ENCODE data around the gene PCDHB16.
"Not testable (repeated sequence)": the region's sequence is repeated elsewhere in the genome, so short reads cannot be mapped to it uniquely, and the experiment has no call there.

PCDHB16 gene

GRCh38 chr5:141184117-141184855 is 2.1 kb downstream of the PCDHB16 start:
- DNase-seq (ENCODE audit: low read depth, low spot score): not testable (repeated sequence)

DNA sequence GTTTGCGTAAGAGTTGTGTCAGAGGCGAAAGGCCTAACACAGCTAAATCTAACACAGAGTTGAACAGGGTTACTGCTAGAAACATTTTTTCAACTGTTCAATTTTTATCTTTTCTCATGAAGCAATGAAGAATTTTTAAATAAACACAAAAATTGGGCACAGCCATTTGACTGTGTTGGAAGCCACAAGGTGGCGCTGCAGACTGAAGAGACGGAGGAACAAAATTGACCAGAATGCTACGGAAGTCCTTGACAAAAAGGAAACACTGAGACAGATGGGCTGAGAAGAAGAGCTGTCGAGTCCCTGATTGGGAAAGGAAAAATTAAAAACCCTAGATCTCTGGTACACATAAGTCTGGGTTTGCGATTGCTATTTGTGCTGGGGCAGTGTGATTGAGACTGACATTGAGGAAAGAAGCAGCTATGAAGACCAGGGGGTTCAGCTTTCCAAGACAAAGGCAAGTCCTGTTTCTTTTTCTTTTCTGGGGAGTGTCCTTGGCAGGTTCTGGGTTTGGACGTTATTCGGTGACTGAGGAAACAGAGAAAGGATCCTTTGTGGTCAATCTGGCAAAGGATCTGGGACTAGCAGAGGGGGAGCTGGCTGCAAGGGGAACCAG is 4.8 kb downstream of the PCDHB16 start, which contains the start of gene PCDHB9:
Gene PCDHB9 (plus strand): TSS at position 265 of the 616 bp plus-strand sequence. CDS start 158 bp downstream, at position 423.
- DNase-seq (ENCODE audit: low read depth, low spot score): peak; percentile 7

GRCh38 chr5:141188682-141189081 is 6.5 kb downstream of the PCDHB16 start:
- DNase-seq (ENCODE audit: low read depth, low spot score): not testable (repeated sequence)

GRCh38 chr5:141189131-141189530 is 6.9 kb downstream of the PCDHB16 start:
- not testable (repeated sequence) for DNase-seq (ENCODE audit: low read depth, low spot score)

DNA sequence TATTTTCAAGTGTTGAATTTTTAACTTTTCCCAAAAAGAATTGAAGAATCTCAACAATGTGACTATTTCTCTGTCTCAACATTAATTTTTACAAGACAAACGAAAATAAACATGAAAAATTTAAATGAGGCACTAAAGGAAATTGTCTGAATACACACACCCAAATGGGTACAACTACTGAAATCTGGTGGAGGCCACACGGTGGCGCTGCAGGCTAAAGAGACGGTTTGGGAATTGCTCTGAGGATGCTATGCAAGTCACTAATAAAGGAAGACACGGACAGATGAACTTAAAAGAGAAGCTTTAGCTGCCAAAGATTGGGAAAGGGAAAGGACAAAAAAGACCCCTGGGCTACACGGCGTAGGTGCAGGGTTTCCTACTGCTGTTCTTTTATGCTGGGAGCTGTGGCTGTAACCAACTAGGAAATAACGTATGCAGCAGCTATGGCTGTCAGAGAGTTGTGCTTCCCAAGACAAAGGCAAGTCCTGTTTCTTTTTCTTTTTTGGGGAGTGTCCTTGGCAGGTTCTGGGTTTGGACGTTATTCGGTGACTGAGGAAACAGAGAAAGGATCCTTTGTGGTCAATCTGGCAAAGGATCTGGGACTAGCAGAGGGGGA is 10.0 kb downstream of the PCDHB16 start, which contains the start of gene PCDHB10:
Gene PCDHB10 (plus strand): TSS at position 244 of the 616 bp plus-strand sequence. CDS start 200 bp downstream, at position 444.
- DNase-seq (ENCODE audit: low read depth, low spot score): peak; percentile 39

DNA sequence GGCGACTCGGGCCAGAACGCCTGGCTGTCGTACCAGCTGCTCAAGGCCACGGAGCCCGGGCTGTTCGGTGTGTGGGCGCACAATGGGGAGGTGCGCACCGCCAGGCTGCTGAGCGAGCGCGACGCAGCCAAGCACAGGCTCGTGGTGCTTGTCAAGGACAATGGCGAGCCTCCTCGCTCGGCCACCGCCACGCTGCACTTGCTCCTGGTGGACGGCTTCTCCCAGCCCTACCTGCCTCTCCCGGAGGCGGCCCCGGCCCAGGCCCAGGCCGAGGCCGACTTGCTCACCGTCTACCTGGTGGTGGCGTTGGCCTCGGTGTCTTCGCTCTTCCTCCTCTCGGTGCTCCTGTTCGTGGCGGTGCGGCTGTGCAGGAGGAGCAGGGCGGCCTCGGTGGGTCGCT is 12.1 kb downstream of the PCDHB16 start:
- DNase-seq (ENCODE audit: low read depth, low spot score): not testable (repeated sequence)

- DNase-seq (ENCODE audit: low read depth, low spot score): no peak
These were observed 14.2 kb downstream of the PCDHB16 start for GRCh38 chr5:141196363-141196762.

DNA sequence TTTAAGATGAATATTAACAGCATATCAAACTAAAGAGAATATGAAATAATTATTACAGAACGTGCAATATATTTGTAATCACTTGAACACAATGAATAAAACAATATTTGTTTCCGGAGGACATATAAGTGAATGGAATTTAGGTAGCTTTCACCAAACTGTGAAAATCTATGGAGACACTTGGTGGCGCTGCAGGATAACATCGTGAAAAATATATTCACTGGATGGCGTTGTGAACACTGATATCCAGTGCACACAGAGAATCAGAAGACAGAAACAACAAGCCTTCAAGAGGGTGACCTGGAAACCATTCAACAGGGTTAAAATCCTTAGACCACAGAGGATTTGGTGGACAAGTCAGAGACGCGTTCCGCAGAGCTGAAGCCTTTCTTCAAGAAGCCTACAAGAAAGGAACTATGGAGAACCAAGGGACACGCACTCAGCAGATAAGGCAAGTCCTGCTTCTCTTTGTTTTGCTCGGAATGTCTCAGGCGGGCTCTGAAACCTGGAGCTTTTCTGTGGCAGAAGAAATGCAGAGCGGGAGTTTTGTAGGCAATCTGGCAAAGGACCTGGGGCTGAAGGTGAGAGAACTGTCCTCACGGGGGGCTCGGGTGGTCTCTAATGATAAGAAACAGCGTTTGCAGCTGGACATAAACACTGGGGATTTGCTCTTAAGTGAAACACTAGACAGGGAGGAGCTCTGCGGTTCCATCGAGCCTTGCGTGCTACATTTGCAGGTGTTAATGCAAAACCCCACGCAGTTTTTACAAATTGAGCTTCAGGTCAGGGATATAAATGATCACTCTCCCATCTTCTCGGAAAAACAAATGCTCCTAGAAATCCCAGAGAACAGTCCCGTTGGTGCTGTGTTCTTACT is 17.4 kb downstream of the PCDHB16 start, which contains the start of gene PCDHB11:
Gene PCDHB11 (plus strand): TSS at position 269 of the 877 bp plus-strand sequence. CDS start 148 bp downstream, at position 417.
- no peak for DNase-seq (ENCODE audit: low read depth, low spot score)

DNA sequence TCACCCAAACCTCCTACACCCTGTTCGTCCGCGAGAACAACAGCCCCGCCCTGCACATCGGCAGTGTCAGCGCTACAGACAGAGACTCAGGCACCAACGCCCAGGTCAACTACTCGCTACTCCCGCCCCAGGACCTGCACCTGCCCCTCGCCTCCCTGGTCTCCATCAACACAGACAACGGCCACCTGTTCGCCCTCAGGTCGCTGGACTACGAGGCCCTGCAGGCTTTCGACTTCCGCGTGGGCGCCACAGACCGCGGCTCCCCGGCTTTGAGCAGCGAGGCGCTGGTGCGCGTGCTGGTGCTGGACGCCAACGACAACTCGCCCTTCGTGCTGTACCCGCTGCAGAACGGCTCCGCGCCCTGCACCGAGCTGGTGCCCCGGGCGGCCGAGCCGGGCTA is 18.9 kb downstream of the PCDHB16 start:
- not testable (repeated sequence) for DNase-seq (ENCODE audit: low read depth, low spot score)

DNA sequence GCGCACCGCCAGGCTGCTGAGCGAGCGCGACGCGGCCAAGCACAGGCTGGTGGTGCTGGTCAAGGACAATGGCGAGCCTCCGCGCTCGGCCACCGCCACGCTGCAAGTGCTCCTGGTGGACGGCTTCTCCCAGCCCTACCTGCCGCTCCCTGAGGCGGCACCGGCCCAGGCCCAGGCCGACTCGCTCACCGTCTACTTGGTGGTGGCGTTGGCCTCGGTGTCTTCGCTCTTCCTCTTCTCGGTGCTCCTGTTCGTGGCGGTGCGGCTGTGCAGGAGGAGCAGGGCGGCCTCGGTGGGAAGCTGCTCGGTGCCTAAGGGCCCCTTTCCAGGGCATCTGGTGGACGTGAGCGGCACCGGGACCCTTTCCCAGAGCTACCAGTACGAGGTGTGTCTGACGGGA is 19.5 kb downstream of the PCDHB16 start:
- DNase-seq (ENCODE audit: low read depth, low spot score): not testable (repeated sequence)

DNA sequence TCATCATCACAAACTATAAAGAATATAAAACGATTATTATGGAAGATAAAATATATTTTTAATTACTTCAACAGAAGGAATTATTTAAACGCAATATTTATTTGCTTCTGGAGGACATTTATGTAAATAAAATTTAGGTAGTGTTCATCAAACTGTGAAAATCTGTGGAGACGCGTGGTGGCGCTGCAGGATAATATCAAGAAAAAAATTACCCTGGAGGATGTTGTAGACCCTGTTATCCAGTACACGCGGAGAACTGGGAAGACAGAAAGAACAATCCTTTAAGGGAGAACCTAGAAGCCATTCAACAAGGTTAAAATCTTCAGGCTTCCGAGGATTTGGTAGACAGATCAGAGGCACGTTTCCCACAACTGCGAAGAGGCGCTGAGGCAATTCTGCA is 26.3 kb downstream of the PCDHB16 start, which contains the start of gene PCDHB12:
Gene PCDHB12 (plus strand): TSS at position 242 of the 400 bp plus-strand sequence. CDS start 189 bp downstream, outside the sequence.
- DNase-seq (ENCODE audit: low read depth, low spot score): no peak

DNA sequence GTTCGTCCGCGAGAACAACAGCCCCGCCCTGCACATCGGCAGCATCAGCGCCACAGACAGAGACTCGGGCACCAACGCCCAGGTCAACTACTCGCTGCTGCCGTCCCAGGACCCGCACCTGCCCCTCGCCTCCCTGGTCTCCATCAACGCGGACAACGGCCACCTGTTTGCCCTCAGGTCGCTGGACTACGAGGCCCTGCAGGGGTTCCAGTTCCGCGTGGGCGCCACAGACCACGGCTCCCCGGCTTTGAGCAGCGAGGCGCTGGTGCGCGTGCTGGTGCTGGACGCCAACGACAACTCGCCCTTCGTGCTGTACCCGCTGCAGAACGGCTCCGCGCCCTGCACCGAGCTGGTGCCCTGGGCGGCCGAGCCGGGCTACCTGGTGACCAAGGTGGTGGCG is 28.1 kb downstream of the PCDHB16 start:
- not testable (repeated sequence) for DNase-seq (ENCODE audit: low read depth, low spot score)

- not testable (repeated sequence) for DNase-seq (ENCODE audit: low read depth, low spot score)
These were observed 28.7 kb downstream of the PCDHB16 start for GRCh38 chr5:141210849-141211248.

- peak; percentile 23 for DNase-seq (ENCODE audit: low read depth, low spot score)
These were observed 31.6 kb downstream of the PCDHB16 start, which contains the start of gene PCDHB13 for GRCh38 chr5:141213656-141214339. Gene PCDHB13 (plus strand): TSS chr5:141213919. CDS start chr5:141214124, 205 bp downstream.

DNA sequence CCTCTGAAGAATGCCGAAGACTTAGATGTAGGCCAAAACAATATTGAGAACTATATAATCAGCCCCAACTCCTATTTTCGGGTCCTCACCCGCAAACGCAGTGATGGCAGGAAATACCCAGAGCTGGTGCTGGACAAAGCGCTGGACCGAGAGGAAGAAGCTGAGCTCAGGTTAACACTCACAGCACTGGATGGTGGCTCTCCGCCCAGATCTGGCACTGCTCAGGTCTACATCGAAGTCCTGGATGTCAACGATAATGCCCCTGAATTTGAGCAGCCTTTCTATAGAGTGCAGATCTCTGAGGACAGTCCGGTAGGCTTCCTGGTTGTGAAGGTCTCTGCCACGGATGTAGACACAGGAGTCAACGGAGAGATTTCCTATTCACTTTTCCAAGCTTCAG is 32.4 kb downstream of the PCDHB16 start:
- not testable (repeated sequence) for DNase-seq (ENCODE audit: low read depth, low spot score)

DNA sequence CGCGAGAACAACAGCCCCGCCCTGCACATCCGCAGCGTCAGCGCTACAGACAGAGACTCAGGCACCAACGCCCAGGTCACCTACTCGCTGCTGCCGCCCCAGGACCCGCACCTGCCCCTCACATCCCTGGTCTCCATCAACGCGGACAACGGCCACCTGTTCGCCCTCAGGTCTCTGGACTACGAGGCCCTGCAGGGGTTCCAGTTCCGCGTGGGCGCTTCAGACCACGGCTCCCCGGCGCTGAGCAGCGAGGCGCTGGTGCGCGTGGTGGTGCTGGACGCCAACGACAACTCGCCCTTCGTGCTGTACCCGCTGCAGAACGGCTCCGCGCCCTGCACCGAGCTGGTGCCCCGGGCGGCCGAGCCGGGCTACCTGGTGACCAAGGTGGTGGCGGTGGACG is 33.3 kb downstream of the PCDHB16 start:
- not testable (repeated sequence) for DNase-seq (ENCODE audit: low read depth, low spot score)

- DNase-seq (ENCODE audit: low read depth, low spot score): not testable (repeated sequence)
These were observed 33.8 kb downstream of the PCDHB16 start for GRCh38 chr5:141216035-141216434.

DNA sequence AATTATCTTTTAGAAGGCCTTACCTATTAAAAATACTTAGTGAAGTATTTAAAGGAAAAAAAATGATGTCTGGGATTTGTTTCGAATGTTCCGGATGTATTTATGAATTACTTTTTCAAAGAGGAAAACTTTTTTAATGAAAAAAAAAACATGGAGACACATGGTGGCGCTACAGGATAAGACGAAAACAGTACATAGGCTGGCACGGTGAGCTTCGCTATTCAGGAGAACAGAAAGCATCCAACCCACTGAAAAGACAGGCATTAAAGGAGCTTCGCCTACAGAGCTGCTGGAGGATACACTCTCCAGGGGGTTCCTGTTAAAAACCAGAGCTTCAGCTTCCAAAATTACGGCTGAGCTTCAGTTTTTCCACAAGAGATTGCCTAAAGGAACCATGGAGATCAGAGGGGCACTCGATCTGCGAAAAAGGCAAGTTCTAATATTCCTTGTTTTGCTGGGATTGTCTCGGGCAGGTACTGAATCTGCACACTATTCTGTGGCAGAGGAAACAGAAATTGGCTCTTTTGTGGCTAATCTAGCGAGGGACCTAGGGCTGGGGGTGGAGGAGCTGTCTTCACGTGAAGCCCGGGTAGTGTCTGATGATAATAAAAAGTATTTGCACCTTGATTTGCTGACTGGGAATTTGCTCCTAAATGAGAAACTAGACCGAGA is 41.1 kb downstream of the PCDHB16 start, which contains the start of gene PCDHB14:
Gene PCDHB14 (plus strand): TSS at position 232 of the 672 bp plus-strand sequence. CDS start 163 bp downstream, at position 395.
- DNase-seq (ENCODE audit: low read depth, low spot score): peak; percentile 26

DNA sequence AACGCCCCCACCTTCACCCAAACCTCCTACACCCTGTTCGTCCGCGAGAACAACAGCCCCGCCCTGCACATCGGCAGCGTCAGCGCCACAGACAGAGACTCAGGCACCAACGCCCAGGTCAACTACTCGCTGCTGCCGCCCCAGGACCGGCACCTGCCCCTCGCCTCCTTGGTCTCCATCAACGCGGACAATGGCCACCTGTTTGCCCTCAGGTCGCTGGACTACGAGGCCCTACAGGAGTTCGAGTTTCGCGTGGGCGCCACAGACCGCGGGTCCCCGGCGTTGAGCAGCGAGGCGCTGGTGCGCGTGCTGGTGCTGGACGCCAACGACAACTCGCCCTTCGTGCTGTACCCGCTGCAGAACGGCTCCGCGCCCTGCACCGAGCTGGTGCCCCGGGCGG is 42.7 kb downstream of the PCDHB16 start:
- not testable (repeated sequence) for DNase-seq (ENCODE audit: low read depth, low spot score)

DNA sequence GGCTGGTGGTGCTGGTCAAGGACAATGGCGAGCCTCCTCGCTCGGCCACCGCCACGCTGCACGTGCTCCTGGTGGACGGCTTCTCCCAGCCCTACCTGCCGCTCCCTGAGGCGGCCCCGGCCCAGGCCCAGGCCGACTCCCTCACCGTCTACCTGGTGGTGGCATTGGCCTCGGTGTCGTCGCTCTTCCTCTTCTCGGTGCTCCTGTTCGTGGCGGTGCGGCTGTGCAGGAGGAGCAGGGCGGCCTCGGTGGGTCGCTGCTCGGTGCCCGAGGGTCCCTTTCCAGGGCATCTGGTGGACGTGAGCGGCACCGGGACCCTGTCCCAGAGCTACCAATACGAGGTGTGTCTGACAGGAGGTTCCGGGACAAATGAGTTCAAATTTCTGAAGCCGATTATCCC is 43.2 kb downstream of the PCDHB16 start:
- not testable (repeated sequence) for DNase-seq (ENCODE audit: low read depth, low spot score)
